ENCODE data around the gene CUBN.

- no peak for TF ChIP-seq CTCF (IDR thresholded peaks at IDR 0.05)
- no peak for TF ChIP-seq POLR2A (IDR thresholded peaks at IDR 0.05)
Measured at GRCh38 chr10:17064435-17064834, 65.2 kb downstream of the CUBN start.
